G401.6 (cell line): Measurements from ENCODE around the gene HMGN1.

ENCODE experiments used
- FAIRE-seq: peaks from 2 replicates; lab custom pipeline; 2012; peaks lifted over from hg19 to GRCh38; lab: Jason Lieb, UNC

The HMGN1 gene

GRCh38 chr21:39330001-39330400, 18.9 kb downstream of the HMGN1 start:
- FAIRE-seq = no peak

GRCh38 chr21:39327727-39328126, 21.2 kb downstream of the HMGN1 start:
- no peak for FAIRE-seq

- no peak for FAIRE-seq
These were observed 22.1 kb downstream of the HMGN1 start for GRCh38 chr21:39326607-39327307.

- FAIRE-seq = no peak
These were observed 23.4 kb downstream of the HMGN1 start for GRCh38 chr21:39325458-39325857.

GRCh38 chr21:39321424-39321823, 27.5 kb downstream of the HMGN1 start:
- no peak for FAIRE-seq

GRCh38 chr21:39319814-39320332, 29.0 kb downstream of the HMGN1 start:
- FAIRE-seq = no peak

GRCh38 chr21:39319251-39319756, 29.6 kb downstream of the HMGN1 start:
- no peak for FAIRE-seq

GRCh38 chr21:39318091-39318959, 30.6 kb downstream of the HMGN1 start:
- no peak for FAIRE-seq

GRCh38 chr21:39317134-39318090, 31.5 kb downstream of the HMGN1 start:
- FAIRE-seq = no peak

GRCh38 chr21:39316729-39317128, 32.2 kb downstream of the HMGN1 start:
- FAIRE-seq = no peak

- no peak for FAIRE-seq
These were observed 33.1 kb downstream of the HMGN1 start for GRCh38 chr21:39315603-39316445.

GRCh38 chr21:39314143-39315027, 34.5 kb downstream of the HMGN1 start:
- FAIRE-seq = no peak

- no peak for FAIRE-seq
These were observed 35.2 kb downstream of the HMGN1 start, which contains the start of gene BRWD1 for GRCh38 chr21:39313571-39314142. TSS of gene BRWD1 (minus strand) at chr21:39313632. CDS start at chr21:39313491, 141 bp downstream.

GRCh38 chr21:39313042-39313570, 35.8 kb downstream of the HMGN1 start:
- no peak for FAIRE-seq

- FAIRE-seq = peak; percentile 92
These were observed 36.5 kb downstream of the HMGN1 start for GRCh38 chr21:39312112-39313041.

- no peak for FAIRE-seq
These were observed 37.7 kb downstream of the HMGN1 start for GRCh38 chr21:39311164-39311563.

- FAIRE-seq = no peak
These were observed 41.4 kb downstream of the HMGN1 start for GRCh38 chr21:39307466-39307865.

- no peak for FAIRE-seq
These were observed 48.3 kb downstream of the HMGN1 start for GRCh38 chr21:39300587-39300986.
